Measurements from ENCODE around the gene MLIP. TPM values are rescaled to one million over a fixed set of nuclear protein-coding genes. Genes with fewer than 3 reads are reported as not detected.

The MLIP gene
- total RNA-seq, 4 donors from 2014 or later, result 0.54 to 0.62 TPM; not detected in 2

DNA sequence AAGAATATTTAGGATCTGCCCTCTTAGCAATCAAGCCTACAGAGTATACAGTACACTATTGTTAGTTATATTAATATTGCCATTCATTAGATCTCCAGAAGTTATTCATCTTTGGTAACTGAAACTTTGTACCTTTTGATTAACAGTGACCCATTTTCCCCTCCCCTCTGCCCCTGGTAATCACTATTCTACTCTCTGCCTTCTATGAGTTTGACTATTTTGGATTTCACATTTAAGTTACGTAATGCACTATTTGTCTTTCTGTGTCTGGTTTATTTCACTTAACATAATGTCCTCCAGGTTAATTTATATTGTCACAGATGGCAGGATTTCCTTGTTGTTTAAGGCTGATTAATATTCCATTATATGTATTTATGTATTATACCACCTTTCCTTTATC lies 111.0 kb downstream of the MLIP start:
- no peak for ATAC-seq
- Histone ChIP-seq H3K27me3 (no peaks in the 10 kb centered on the region), H3K9me3 (peaks cover 0 to 13% (median 0%) of the 10 kb centered on the region in 3 donors), H3K4me3 (no peak overlapping the region), H3K4me1 (no peaks in the 10 kb centered on the region), H3K27ac (no peak overlapping the region), H3K36me3 (no peaks in the 10 kb centered on the region)
- WGBS, 2 donors (ENCODE audit: low coverage in 1 of 2), result 76 to 80% methylated on average over 1 of the region's 1 CpG
- TF ChIP-seq EP300 (IDR thresholded peaks at IDR 0.05), result no peak
- TF ChIP-seq, protein P1, sequence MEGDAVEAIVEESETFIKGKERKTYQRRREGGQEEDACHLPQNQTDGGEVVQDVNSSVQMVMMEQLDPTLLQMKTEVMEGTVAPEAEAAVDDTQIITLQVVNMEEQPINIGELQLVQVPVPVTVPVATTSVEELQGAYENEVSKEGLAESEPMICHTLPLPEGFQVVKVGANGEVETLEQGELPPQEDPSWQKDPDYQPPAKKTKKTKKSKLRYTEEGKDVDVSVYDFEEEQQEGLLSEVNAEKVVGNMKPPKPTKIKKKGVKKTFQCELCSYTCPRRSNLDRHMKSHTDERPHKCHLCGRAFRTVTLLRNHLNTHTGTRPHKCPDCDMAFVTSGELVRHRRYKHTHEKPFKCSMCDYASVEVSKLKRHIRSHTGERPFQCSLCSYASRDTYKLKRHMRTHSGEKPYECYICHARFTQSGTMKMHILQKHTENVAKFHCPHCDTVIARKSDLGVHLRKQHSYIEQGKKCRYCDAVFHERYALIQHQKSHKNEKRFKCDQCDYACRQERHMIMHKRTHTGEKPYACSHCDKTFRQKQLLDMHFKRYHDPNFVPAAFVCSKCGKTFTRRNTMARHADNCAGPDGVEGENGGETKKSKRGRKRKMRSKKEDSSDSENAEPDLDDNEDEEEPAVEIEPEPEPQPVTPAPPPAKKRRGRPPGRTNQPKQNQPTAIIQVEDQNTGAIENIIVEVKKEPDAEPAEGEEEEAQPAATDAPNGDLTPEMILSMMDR (IDR thresholded peaks at IDR 0.05), result no peak
- TF ChIP-seq POLR2A (IDR thresholded peaks at IDR 0.05), result no peak
- no peak for TF ChIP-seq POLR2AphosphoS5 (IDR thresholded peaks at IDR 0.05)

DNA sequence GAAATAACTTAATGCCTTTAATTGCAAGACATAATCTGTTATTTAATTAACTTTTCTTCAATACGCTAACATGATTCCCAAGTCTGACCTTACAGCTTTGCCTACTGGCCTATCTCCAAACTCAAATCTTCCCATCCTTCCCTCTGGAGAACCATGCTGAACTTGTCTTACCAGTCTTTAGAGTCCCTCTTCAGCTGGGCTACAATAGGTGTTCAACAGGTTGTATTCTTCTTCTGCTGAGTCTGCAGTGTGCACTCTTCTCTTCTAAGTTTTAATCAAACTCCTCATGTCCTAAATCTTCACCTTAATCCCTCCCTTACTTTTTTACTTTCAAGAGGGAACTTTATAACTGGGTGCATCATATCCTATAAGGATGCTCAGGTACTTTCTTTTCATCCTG lies 121.5 kb downstream of the MLIP start:
- TF ChIP-seq POLR2AphosphoS5 (IDR thresholded peaks at IDR 0.05) (no peak), EP300 (IDR thresholded peaks at IDR 0.05) (no peak), POLR2A (IDR thresholded peaks at IDR 0.05) (no peak)
- TF ChIP-seq, protein P1 (IDR thresholded peaks at IDR 0.05), result no peak
- Histone ChIP-seq H3K4me1 (no peaks in the 10 kb centered on the region), H3K27me3 (no peaks in the 10 kb centered on the region), H3K4me3 (no peak overlapping the region), H3K9me3 (no peaks in the 10 kb centered on the region), H3K27ac (no peak overlapping the region), H3K36me3 (no peaks in the 10 kb centered on the region)
- 91 to 100% methylated on average over 1 of the region's 1 CpG for WGBS, 2 donors (ENCODE audit: low coverage in 1 of 2)
- no peak for ATAC-seq

DNA sequence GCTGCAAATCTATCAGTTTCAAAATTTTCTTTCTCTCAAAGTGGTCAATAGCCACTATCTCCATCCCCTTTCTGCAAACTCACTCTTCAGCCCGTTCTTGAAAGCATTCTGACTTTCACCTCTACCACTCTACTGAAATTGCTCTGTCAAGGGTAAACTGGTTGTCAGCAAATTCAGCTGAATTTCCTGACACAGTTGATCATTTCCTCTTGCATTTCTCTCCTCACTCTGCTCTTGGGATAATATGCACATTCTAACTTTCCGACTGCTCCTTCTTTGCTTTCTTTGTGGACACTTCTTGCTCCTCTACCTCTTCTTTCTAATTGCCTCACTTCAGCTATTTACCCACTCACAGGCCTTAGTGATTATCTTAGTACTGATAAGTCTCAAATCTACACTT lies 123.3 kb downstream of the MLIP start:
- ATAC-seq, result no peak
- H3K9me3 ChIP-seq, result no peaks in the 10 kb centered on the region
- H3K36me3 ChIP-seq, result no peaks in the 10 kb centered on the region
- 66 to 89% methylated on average over 2 of the region's 2 CpGs for WGBS, 2 donors (ENCODE audit: low coverage in 1 of 2)
- peaks cover 0 to 9% (median 0%) of the 10 kb centered on the region in 3 donors for H3K4me1 ChIP-seq
- no peak overlapping the region for H3K4me3 ChIP-seq
- TF ChIP-seq POLR2AphosphoS5 (IDR thresholded peaks at IDR 0.05), result no peak
- TF ChIP-seq, protein P1 (IDR thresholded peaks at IDR 0.05), result no peak
- no peak for TF ChIP-seq POLR2A (IDR thresholded peaks at IDR 0.05)
- no peak for TF ChIP-seq EP300 (IDR thresholded peaks at IDR 0.05)
- H3K27me3 ChIP-seq, result no peaks in the 10 kb centered on the region
- no peak overlapping the region for H3K27ac ChIP-seq

DNA sequence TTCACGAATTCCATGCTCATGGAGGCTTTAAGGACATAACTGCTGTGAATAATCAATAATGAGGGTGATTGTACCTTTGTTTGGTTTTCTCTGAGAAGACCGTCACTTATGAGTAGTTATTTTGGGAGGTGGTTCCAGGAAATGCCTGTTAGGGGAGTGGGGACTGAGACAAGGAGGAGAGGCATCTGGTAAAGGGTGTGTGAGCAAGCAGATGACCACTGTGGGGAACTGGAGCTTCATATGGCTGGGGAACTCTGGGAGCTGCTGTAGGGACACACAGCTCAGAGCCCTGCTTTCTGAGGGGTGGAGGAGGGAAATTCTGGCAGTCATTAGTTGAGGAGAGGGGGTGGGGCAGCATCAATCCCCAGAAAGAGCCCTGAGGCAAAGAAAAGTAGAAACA lies 125.7 kb downstream of the MLIP start:
- no peak overlapping the region for H3K27ac ChIP-seq
- TF ChIP-seq, protein P1 (IDR thresholded peaks at IDR 0.05), result no peak
- no peak for TF ChIP-seq POLR2A (IDR thresholded peaks at IDR 0.05)
- TF ChIP-seq POLR2AphosphoS5 (IDR thresholded peaks at IDR 0.05), result no peak
- no peak for TF ChIP-seq EP300 (IDR thresholded peaks at IDR 0.05)
- no peaks in the 10 kb centered on the region for H3K9me3 ChIP-seq
- H3K4me1 ChIP-seq, result peaks cover 0 to 9% (median 0%) of the 10 kb centered on the region in 3 donors
- no peak for ATAC-seq
- no peaks in the 10 kb centered on the region for H3K36me3 ChIP-seq
- no peak overlapping the region for H3K4me3 ChIP-seq
- H3K27me3 ChIP-seq, result no peaks in the 10 kb centered on the region
- WGBS, 2 donors (ENCODE audit: low coverage in 1 of 2), result 70 to 90% methylated on average over 2 of the region's 2 CpGs

GRCh38 chr6:54238396-54238795 lies 127.2 kb downstream of the MLIP start:
- ATAC-seq, result no peak
- Histone ChIP-seq H3K9me3 (no peaks in the 10 kb centered on the region), H3K4me3 (no peak overlapping the region), H3K4me1 (peaks cover 0 to 9% (median 0%) of the 10 kb centered on the region in 3 donors), H3K27ac (no peak overlapping the region), H3K36me3 (no peaks in the 10 kb centered on the region), H3K27me3 (no peaks in the 10 kb centered on the region)
- WGBS, 2 donors (ENCODE audit: low coverage in 1 of 2), result 0 to 17% methylated on average over 1 of the region's 1 CpG
- TF ChIP-seq, protein P1 (IDR thresholded peaks at IDR 0.05), result no peak
- TF ChIP-seq POLR2AphosphoS5 (IDR thresholded peaks at IDR 0.05), result no peak
- no peak for TF ChIP-seq POLR2A (IDR thresholded peaks at IDR 0.05)
- no peak for TF ChIP-seq EP300 (IDR thresholded peaks at IDR 0.05)

All from gastroesophageal sphincter (tissue), 4 donors.